Germinal center (tissue), 1 donor: ENCODE results near the gene PTH1R.

Source experiments
- DNase-seq: peaks from one replicate; pipeline ENCODE4 v3.0.0; 2012; ENCODE audit warnings: mixed read lengths, low spot score

The PTH1R gene

GRCh38 chr3:46849686-46850467 is 27.6 kb upstream of the PTH1R start:
- DNase-seq: no peak

DNA sequence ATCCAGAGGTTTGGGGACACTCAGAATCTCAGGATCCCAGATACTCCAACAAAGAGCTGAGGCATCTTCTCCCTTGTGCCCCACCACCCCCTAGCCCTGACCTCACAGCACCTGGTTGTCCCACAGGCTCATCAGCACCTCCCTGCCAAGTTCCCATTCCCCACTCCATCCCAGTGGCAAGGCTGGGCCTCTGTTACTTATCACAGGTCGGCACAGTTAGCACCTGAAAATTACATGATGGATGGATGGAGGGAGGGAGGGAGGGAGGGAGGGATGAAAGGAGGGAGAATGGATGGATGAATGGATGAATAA is 27.1 kb upstream of the PTH1R start:
- DNase-seq: no peak

DNA sequence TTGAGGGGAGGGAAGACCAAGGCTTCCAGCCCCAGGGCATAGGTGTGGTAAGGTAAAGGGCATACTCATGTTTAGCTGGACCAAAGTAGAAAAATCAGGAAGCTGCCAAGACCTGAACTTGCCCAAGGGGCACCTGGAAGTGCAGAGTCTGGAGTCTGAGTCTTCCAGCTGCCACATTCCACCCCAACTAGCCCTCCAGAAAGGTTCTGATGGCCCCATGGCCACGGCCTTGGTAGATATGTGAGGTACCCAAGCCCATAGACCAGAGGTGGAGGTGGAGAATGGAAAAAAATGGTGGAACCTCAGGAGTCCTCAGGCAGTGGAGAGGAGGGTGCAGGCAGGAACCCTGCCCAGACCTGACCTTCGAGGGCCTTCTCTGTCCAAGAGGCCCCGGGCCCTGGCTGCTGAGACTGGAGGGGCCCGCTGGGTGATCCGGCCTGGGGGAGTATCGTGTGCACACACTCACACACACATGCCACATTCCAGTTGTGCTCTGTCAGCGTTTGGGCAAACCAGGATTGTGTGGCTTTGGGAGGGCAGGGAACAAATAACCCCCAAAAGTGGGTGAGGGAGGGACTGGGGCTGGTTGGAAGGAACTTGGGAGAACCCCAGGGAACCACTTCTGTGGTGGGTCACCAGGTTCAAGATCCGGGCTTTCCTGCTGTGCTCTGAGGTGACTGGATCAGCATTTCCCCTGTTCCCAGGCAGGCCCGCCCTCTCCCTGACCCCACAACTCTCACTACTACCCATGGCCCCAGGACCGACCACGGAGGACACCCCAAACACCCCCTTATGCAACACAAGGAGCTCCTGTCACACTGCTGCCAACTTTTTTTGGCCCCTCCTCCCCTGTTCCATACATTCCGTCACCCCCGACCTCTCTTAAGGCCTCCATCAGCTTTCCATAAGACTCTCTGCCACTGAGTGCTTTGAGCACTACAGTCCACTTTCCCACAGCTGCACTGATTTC is 25.9 kb upstream of the PTH1R start:
- no peak for DNase-seq

GRCh38 chr3:46852334-46852720 is 25.2 kb upstream of the PTH1R start:
- DNase-seq: no peak

DNA sequence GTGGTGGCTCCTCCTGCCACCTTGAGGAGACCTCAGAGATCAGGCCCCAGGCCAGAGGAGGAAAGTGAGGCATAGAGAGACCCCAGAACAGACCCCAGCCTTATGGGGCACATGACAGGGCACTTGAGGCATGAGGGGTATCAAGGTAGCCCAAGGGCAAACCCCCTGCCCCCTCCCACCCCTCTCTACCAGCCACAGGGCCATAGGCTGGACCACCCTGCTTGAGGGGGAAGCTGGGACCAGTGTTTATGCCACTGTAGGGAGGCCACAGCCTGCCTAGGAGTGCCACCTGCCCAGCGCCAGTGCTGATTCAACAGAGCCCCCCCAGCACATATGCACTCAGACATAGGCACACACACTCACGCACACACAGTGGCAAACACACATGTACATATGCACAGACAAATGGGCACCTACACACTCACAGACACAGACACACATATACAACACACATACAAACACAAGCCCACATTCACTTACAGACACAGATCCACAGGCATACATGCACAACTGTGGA is 24.6 kb upstream of the PTH1R start:
- no peak for DNase-seq

DNA sequence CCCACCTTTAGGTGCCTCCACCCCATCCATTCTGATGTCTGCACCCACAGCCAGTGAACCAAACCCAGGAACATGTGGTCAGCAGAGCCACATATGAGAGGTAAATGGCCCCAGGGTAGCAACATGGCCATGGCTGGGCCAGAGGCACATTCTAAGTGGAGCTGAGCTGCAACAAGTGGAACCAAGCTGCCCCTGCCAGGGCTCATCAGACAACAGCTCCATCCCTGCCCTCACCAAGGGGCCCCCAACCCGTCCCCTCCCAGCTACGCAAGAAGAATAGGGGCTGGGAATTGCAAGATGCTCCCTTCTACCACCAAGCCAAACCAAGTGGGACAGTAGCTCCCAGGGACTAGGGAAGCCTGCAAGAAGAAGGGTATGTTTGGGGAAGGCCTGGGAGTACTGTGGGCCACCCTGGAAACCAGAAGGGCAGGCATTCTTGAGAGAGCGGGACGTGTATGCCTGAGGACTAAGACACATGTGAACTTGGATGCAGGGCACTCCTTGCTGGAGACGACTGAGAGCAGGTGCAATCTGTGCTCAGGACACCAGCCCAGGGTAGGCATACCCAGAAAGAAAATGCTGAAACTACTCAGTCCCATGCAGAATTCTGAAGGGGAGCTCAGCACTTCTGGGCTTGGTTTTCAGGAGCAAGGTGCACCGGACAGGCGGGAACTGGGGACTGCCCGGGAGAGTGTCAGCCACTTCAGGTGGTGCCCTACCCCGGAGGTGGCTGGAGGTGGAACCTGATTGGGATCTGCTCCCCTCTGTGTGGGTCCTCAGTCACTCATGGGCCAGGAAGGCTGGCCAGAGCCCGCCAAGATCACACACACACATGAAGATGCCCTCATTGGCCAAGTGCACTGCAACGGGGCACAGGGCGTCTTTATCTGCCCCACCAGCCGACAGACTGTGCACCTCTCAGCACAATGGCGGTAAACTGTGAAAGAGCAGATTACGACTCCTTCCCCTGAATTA is 23.8 kb upstream of the PTH1R start:
- DNase-seq: no peak

DNA sequence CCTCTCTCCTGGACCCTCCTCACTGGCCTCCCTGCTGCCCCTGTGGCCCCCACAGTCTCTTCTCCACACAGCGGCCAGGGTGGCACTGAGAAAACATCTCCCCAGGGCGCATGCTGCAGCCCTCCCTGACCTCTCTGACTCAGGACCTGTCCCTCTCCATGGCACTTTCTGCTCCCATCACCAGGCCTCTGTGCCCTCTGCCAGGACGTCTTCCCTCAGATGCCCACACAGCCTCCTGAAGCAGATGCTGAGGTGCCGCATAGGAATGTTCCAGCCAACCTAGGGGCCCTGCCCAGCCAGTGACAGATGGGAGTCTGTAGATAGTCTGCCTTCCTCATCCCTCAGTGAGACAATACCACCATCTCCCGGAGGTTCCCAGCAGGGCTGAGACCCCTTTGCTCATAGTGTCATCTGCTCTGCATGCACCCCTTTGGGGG is 22.9 kb upstream of the PTH1R start:
- DNase-seq: no peak

- no peak for DNase-seq
Observed at GRCh38 chr3:46856576-46857471, 20.7 kb upstream of the PTH1R start.

- no peak for DNase-seq
Observed at GRCh38 chr3:46857485-46858341, 19.8 kb upstream of the PTH1R start.

DNA sequence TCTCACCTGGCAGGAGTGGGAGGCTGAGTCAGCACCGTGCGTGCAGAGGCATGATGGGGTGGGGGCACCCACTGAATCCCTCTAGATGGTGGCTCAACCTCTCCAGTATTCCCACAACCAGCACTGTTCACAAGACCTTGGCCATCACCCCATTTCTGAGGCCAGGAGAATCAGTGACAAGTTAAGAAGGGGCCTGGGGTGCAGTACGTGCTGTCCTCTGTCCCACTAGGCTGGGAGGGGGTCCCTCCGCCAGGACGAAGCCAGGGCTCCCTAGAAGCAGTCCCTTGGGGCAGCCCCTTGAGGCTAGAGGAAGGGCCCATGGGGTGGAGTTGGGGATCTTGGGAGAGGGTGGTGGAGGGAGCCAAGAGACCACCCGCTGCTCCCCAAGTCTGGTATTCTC is 19.1 kb upstream of the PTH1R start:
- no peak for DNase-seq

GRCh38 chr3:46859001-46859710 is 18.4 kb upstream of the PTH1R start:
- no peak for DNase-seq

DNA sequence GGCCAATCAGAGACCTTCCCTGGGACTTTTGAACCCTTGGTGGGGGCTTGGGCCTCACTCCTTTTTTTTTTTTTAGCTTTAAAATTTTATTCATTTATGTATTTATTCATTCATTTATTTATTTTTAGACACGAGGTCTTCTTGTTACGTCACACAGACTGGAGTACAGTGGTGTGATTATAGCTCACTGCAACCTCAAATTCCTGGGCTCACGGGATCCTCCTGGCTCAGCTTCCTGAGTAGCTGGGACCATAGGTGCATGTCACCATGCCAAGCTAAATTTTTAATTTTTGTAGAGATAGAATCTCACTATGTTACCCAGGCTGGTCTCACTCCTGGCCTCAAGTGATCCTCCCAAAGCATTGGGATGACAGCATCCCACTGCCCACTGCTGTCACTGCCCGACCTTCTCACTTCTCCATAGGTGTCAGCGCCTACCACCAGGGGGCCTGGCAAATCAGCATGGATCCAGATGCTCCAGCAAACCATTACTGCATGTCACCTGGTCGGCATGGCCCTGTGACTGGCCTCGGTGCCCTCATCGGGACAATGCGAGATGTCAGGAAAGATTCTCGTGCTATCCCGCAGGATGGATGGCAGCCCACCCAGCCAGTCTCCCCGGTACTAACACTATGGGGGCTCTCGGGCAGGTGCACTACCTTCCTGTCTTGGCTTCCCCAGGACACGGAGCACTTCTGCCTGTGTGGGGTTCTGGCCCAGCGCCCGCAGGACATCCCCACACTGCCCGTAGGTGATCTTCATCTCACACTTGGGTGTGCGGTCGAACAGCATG is 17.3 kb upstream of the PTH1R start:
- DNase-seq: no peak

- DNase-seq: no peak
Observed at GRCh38 chr3:46860810-46861604, 16.5 kb upstream of the PTH1R start.

- DNase-seq: no peak
Observed at GRCh38 chr3:46861605-46862368, 15.7 kb upstream of the PTH1R start.

GRCh38 chr3:46862369-46863025 is 15.0 kb upstream of the PTH1R start:
- DNase-seq: no peak

DNA sequence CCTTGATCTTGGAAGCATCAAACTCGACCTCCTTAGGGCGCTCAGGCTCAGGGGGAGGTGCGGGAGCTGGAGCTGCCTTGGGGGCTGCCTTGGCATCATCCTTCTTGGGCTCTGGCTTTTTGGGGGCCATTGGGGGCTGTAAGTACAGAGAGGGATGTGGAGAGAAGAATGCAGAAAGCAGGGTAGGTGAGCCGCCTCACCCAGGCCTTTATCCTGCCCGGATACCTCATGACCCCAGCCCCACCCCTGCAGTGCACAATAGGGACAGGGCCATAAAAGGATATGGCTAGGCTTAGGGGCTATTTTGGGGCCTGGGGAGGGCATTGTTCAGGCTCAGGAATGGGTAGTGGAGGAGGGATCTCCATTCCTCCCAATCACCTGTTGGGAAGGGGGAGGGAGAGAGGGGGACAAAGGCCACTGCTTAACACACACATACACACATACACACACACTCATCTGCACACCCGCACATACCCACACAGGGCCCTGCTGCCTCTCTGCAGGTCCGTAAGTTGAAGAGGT is 14.2 kb upstream of the PTH1R start, which contains the start of gene MYL3:
Gene MYL3 (minus strand): TSS at position 184 of the 522 bp plus-strand sequence. CDS start 54 bp downstream, at position 130.
- DNase-seq: no peak
